ENCODE data around the gene CNOT11.
"Not testable (repeated sequence)": the region's sequence is repeated elsewhere in the genome, so short reads cannot be mapped to it uniquely, and the experiment has no call there.

CNOT11 gene

DNA sequence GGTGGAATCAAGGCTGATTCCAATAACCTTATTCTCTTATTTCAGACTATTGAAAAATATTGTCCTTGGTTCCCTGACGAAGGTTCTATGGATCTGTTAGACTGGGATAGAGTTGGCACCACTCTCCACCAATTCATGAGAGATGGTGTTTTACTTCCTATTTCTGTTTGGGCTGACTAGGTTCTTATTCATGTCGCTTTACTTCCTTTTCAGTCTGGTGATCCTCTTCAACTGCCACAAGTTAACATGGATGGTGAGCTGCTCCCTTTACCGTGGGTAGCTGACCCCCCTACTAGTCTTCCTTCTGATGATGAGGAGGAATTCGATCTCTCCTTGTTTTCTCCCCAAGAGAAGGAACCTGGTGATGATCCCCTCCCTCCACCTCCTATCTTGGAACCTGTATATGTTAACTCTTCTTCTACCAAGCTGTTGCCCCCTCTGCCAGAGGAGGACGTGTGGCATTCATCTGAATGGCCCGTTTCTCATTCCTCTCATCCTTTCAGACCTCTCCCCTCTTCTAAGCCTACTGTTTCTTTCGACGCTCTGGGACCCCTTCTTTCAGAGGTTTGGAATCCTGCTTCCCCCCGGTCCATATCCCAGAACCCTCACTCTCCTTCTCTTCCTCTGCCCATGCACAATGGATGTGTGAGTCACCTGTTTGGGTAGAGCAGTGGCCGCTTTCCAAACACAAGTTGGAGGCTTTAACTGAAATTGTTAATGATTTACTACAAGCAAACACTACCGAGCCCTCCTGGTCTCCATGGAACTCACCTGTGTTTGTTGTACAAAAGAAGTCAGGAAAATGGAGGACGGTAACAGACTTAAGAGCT lies 13.5 kb upstream of the CNOT11 start:
- H3K9me3 ChIP-seq (ENCODE audit: control insufficient read depth, insufficient read depth, low read length), result no peaks in the 10 kb centered on the region; the same call in 1 of the 2 replicates
- no peaks in the 10 kb centered on the region for H3K9me2 ChIP-seq (replicated peaks; ENCODE audit: control insufficient read depth, low read length)
- H3K4me1 ChIP-seq (ENCODE audit: control insufficient read depth, low read length), result peaks cover 3% of the 10 kb centered on the region
- H3K4me2 ChIP-seq (ENCODE audit: low read length), result no peak overlapping the region
- H3K4me3 ChIP-seq (ENCODE audit: low read length), result no peak overlapping the region
- H3F3A ChIP-seq (ENCODE audit: control insufficient read depth, insufficient read depth), result no peaks in the 10 kb centered on the region
- no peak overlapping the region for H3K27ac ChIP-seq (ENCODE audit: low read depth, low read length)
- no peaks in the 10 kb centered on the region for H3K36me3 ChIP-seq (ENCODE audit: control insufficient read depth, low read length)
- H3K79me2 ChIP-seq (ENCODE audit: control insufficient read depth, low read length), result no peaks in the 10 kb centered on the region
- H4K20me1 ChIP-seq (ENCODE audit: control insufficient read depth, insufficient read depth, low read depth, low read length), result no peaks in the 10 kb centered on the region
- no peak for TF ChIP-seq EZH2phosphoT487 (IDR thresholded peaks at IDR 0.05; ENCODE audit: borderline replicate concordance, low read length)
- TF ChIP-seq, protein P1, sequence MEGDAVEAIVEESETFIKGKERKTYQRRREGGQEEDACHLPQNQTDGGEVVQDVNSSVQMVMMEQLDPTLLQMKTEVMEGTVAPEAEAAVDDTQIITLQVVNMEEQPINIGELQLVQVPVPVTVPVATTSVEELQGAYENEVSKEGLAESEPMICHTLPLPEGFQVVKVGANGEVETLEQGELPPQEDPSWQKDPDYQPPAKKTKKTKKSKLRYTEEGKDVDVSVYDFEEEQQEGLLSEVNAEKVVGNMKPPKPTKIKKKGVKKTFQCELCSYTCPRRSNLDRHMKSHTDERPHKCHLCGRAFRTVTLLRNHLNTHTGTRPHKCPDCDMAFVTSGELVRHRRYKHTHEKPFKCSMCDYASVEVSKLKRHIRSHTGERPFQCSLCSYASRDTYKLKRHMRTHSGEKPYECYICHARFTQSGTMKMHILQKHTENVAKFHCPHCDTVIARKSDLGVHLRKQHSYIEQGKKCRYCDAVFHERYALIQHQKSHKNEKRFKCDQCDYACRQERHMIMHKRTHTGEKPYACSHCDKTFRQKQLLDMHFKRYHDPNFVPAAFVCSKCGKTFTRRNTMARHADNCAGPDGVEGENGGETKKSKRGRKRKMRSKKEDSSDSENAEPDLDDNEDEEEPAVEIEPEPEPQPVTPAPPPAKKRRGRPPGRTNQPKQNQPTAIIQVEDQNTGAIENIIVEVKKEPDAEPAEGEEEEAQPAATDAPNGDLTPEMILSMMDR (IDR thresholded peaks at IDR 0.05; ENCODE audit: low read depth, low read length, poor library complexity, severe bottlenecking), result no peak
- no peaks in the 10 kb centered on the region for H3K27me3 ChIP-seq (ENCODE audit: control insufficient read depth, low read length)

DNA sequence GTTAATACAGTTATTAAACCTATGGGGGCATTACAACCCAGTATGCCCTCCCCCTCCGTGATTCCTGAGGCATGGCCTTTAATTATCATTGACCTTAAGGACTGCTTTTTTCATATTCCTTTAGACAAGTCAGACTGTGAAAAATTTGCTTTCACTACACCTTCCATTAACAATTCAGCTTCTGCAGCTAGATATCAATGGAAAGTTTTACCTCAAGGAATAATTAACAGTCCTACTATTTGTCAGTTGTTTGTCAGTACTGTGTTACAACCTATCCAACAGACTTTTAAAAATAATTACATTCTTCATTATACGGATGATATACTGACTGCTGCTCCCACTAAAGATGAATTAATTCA lies 12.9 kb upstream of the CNOT11 start:
- not testable (repeated sequence) for H3F3A ChIP-seq (ENCODE audit: control insufficient read depth, insufficient read depth); H3K4me1 ChIP-seq (ENCODE audit: control insufficient read depth, low read length); H3K9me2 ChIP-seq (replicated peaks; ENCODE audit: control insufficient read depth, low read length); H3K79me2 ChIP-seq (ENCODE audit: control insufficient read depth, low read length); H3K4me2 ChIP-seq (ENCODE audit: low read length); H3K27me3 ChIP-seq (ENCODE audit: control insufficient read depth, low read length); H4K20me1 ChIP-seq (ENCODE audit: control insufficient read depth, insufficient read depth, low read depth, low read length); H3K4me3 ChIP-seq (ENCODE audit: low read length); H3K9me3 ChIP-seq (ENCODE audit: control insufficient read depth, insufficient read depth, low read length); H3K36me3 ChIP-seq (ENCODE audit: control insufficient read depth, low read length); H3K27ac ChIP-seq (ENCODE audit: low read depth, low read length)

DNA sequence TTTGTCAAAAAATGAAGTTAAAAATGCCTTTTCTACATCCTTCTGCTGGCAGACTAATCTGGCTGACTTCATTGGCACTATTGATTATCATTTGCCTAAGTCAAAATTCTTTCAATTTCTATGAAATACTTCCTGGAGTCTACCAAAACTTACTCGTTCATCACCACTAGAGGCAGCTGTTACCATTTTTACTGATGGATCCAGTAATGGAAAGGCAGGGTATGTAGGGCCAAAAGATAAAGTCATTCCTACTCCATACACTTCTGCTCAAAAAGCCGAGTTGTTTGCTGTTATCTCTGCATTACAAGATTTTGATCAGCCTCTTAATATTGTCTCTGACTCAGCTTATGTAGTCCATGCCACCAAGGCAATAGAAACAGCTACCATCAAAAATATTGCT lies 12.0 kb upstream of the CNOT11 start:
- not testable (repeated sequence) for H3K9me3 ChIP-seq (ENCODE audit: control insufficient read depth, insufficient read depth, low read length); H3K79me2 ChIP-seq (ENCODE audit: control insufficient read depth, low read length); H3K36me3 ChIP-seq (ENCODE audit: control insufficient read depth, low read length); H3K4me3 ChIP-seq (ENCODE audit: low read length); H3F3A ChIP-seq (ENCODE audit: control insufficient read depth, insufficient read depth); H3K4me2 ChIP-seq (ENCODE audit: low read length); H3K27ac ChIP-seq (ENCODE audit: low read depth, low read length); H3K4me1 ChIP-seq (ENCODE audit: control insufficient read depth, low read length); H3K9me2 ChIP-seq (replicated peaks; ENCODE audit: control insufficient read depth, low read length); H4K20me1 ChIP-seq (ENCODE audit: control insufficient read depth, insufficient read depth, low read depth, low read length); H3K27me3 ChIP-seq (ENCODE audit: control insufficient read depth, low read length)
- TF ChIP-seq, protein P1 (IDR thresholded peaks at IDR 0.05; ENCODE audit: low read depth, low read length, poor library complexity, severe bottlenecking), result peak; percentile 52

DNA sequence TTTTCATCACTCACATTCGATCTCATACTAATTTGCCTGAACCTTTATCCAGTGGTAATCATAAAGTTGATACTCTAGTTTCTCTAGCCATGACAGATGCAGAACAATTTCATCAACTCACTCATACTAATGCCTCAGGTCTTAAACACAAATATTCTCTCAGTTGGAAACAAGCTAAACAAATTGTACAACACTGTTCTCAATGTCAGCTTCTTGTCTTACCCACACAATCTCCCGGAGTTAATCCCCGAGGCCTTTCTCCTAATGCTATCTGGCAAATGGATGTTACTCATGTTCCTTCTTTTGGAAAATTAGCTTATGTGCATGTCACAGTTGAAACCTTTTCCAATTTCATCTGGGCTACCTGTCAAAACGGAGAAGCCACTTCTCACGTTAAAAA lies 11.5 kb upstream of the CNOT11 start:
- no peaks in the 10 kb centered on the region for H3K9me3 ChIP-seq (ENCODE audit: control insufficient read depth, insufficient read depth, low read length)
- no peaks in the 10 kb centered on the region for H3K9me2 ChIP-seq (replicated peaks; ENCODE audit: control insufficient read depth, low read length)
- no peak for TF ChIP-seq EZH2phosphoT487 (IDR thresholded peaks at IDR 0.05; ENCODE audit: borderline replicate concordance, low read length)
- TF ChIP-seq, protein P1 (IDR thresholded peaks at IDR 0.05; ENCODE audit: low read depth, low read length, poor library complexity, severe bottlenecking), result no peak
- no peaks in the 10 kb centered on the region for H4K20me1 ChIP-seq (ENCODE audit: control insufficient read depth, insufficient read depth, low read depth, low read length)
- no peaks in the 10 kb centered on the region for H3K79me2 ChIP-seq (ENCODE audit: control insufficient read depth, low read length)
- no peaks in the 10 kb centered on the region for H3K4me1 ChIP-seq (ENCODE audit: control insufficient read depth, low read length)
- no peak overlapping the region for H3K27ac ChIP-seq (ENCODE audit: low read depth, low read length)
- no peaks in the 10 kb centered on the region for H3F3A ChIP-seq (ENCODE audit: control insufficient read depth, insufficient read depth)
- H3K27me3 ChIP-seq (ENCODE audit: control insufficient read depth, low read length), result no peaks in the 10 kb centered on the region
- H3K36me3 ChIP-seq (ENCODE audit: control insufficient read depth, low read length), result no peaks in the 10 kb centered on the region
- no peak overlapping the region for H3K4me2 ChIP-seq (ENCODE audit: low read length)
- no peak overlapping the region for H3K4me3 ChIP-seq (ENCODE audit: low read length)

DNA sequence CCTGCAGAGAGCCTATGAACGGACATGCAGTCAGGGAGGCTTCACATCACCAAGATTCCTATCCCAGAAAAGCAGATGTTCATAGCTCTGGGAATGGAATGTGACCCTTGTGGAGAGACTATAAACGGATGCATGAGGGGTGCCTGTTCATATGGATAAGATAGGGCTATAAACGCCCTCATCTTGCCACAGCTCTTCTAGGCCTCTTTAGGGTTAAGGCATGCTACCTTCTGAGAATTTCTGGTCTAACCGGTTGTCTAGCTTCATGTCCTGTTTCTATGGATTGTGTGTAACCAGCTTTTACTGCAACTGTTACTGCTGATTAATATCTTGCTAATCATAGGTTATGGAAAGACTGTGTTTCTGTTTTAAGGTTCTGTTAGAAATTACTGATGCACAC lies 8.3 kb upstream of the CNOT11 start:
- not testable (repeated sequence) for H3K9me3 ChIP-seq (ENCODE audit: control insufficient read depth, insufficient read depth, low read length); H3F3A ChIP-seq (ENCODE audit: control insufficient read depth, insufficient read depth); H3K79me2 ChIP-seq (ENCODE audit: control insufficient read depth, low read length); H3K36me3 ChIP-seq (ENCODE audit: control insufficient read depth, low read length); H3K4me2 ChIP-seq (ENCODE audit: low read length); H3K4me1 ChIP-seq (ENCODE audit: control insufficient read depth, low read length); H3K27ac ChIP-seq (ENCODE audit: low read depth, low read length); H3K9me2 ChIP-seq (replicated peaks; ENCODE audit: control insufficient read depth, low read length); H4K20me1 ChIP-seq (ENCODE audit: control insufficient read depth, insufficient read depth, low read depth, low read length); H3K4me3 ChIP-seq (ENCODE audit: low read length); H3K27me3 ChIP-seq (ENCODE audit: control insufficient read depth, low read length)

DNA sequence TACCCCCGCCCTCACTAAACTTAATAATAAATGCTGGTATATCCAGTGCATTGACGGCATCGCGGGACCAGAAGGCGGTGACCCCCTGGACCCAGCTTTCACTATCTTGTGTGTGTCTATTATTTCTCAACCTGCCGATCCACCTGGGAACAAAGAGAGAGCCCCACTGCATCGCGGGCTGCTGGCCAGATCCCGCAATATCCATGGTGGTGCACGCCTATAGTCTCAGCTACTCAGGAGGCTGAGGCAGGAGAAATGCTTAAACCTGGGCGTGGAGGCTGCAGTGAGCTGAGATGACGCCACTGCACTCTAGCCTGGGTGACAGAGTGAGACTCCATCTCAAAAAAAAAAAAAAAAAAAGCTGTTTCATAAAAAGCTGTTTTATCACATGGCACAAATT lies 7.8 kb upstream of the CNOT11 start:
- H3K27ac ChIP-seq (ENCODE audit: low read depth, low read length); H3K4me1 ChIP-seq (ENCODE audit: control insufficient read depth, low read length); H3K4me2 ChIP-seq (ENCODE audit: low read length); H3K4me3 ChIP-seq (ENCODE audit: low read length); H3K36me3 ChIP-seq (ENCODE audit: control insufficient read depth, low read length); H3K27me3 ChIP-seq (ENCODE audit: control insufficient read depth, low read length); H3K9me2 ChIP-seq (replicated peaks; ENCODE audit: control insufficient read depth, low read length); H4K20me1 ChIP-seq (ENCODE audit: control insufficient read depth, insufficient read depth, low read depth, low read length); H3K79me2 ChIP-seq (ENCODE audit: control insufficient read depth, low read length); H3K9me3 ChIP-seq (ENCODE audit: control insufficient read depth, insufficient read depth, low read length); H3F3A ChIP-seq (ENCODE audit: control insufficient read depth, insufficient read depth): not testable (repeated sequence)
